B cell (primary cell): ENCODE data around the gene PDK1. TPM values are rescaled to one million over a fixed set of nuclear protein-coding genes. Genes with fewer than 3 reads are reported as not detected.

Experiments used
- ATAC-seq: fragments of 200-7000 bp; cut with Tn5 transposase; one replicate; pipeline ENCODE4 v1.10.0; 2021; ENCODE audit warnings: low read depth, mild to moderate bottlenecking, moderate number of reproducible peaks, moderate library complexity
- CTCF ChIA-PET: fragments of 350-600 bp; sonication (Branson Sonifier 250); formaldehyde crosslinking; loops from one replicate; lab custom pipeline; 2021; ENCODE audit warnings: antibody characterized with exemption, inconsistent platforms; lab: Charles Lee
- POLR2A ChIA-PET: fragments of 350-600 bp; sonication (Branson Sonifier 250); formaldehyde crosslinking; loops from one replicate; lab custom pipeline; 2021; ENCODE audit warnings: antibody characterized with exemption; lab: Charles Lee
- DNase-seq: peaks from one replicate; pipeline ENCODE4 v3.0.0; 2013
- H2AFZ ChIP-seq: 2 replicates; pipeline ENCODE4 v1.6.1; 2012; ENCODE audit warnings: mild to moderate bottlenecking, low read depth, low read length; ENCODE audit not compliant: insufficient read depth, poor library complexity, severe bottlenecking
- H3K27ac ChIP-seq, 2 donors: 1 replicate in 1 of 2; 2 replicates in 1 of 2; pipeline ENCODE4 v1.5.1; 2012 to 2013; ENCODE audit warnings: low read length in 2 of 2, mild to moderate bottlenecking in 2 of 2, moderate library complexity in 1 of 2
- H3K27me3 ChIP-seq, 4 experiments: fragments of 200-600 bp in 1 of 4; sonication (generic) in 1 of 4; replicated peaks in 1 of 4; 1 replicate in 2 of 4; 2 replicates in 2 of 4; pipeline versions ENCODE4 v1.6.1 to v1.7.0; 2013 to 2016; ENCODE audit warnings: low read length in 3 of 4, mild to moderate bottlenecking in 2 of 4, mixed read lengths in 1 of 4, moderate library complexity in 1 of 4; ENCODE audit not compliant: insufficient read depth in 4 of 4, control insufficient read depth in 3 of 4; ENCODE audit errors: control extremely low read depth in 1 of 4
- H3K36me3 ChIP-seq, 2 experiments: replicated peaks in 1 of 2; 1 replicate in 1 of 2; 2 replicates in 1 of 2; pipeline versions ENCODE4 v1.6.1 to v1.7.1; 2013; ENCODE audit warnings: low read length in 1 of 2; ENCODE audit not compliant: insufficient read depth in 2 of 2, control insufficient read depth in 1 of 2; ENCODE audit errors: control extremely low read depth in 1 of 2, extremely low read depth in 1 of 2
- H3K4me1 ChIP-seq, 2 donors: fragments of 200-600 bp in 1 of 2; sonication (generic) in 1 of 2; 1 replicate in 1 of 2; 2 replicates in 1 of 2; pipeline versions ENCODE4 v1.5.1 to v1.6.1; 2013 to 2017; ENCODE audit warnings: low read length in 2 of 2; ENCODE audit not compliant: control insufficient read depth in 2 of 2, insufficient read depth in 2 of 2
- H3K4me2 ChIP-seq: replicated peaks from 2 replicates; pipeline ENCODE3; 2012; ENCODE audit warnings: mild to moderate bottlenecking, low read depth, low read length; ENCODE audit not compliant: poor library complexity, severe bottlenecking
- H3K4me3 ChIP-seq, 5 experiments: fragments of 200-600 bp in 1 of 5; sonication (generic) in 1 of 5; 1 replicate in 3 of 5; 2 replicates in 2 of 5; pipeline versions ENCODE4 v1.5.1 to v1.7.0; 2011 to 2016; ENCODE audit warnings: low read length in 4 of 5, mild to moderate bottlenecking in 4 of 5, low read depth in 2 of 5, control low read depth in 1 of 5, moderate library complexity in 1 of 5; ENCODE audit not compliant: insufficient read depth in 1 of 5; ENCODE audit errors: control extremely low read depth in 1 of 5, extremely low read depth in 1 of 5
- H3K79me2 ChIP-seq: fragments of 200-600 bp; sonication (generic); one replicate; pipeline ENCODE4 v1.6.0; 2016; ENCODE audit warnings: low read length; ENCODE audit not compliant: control insufficient read depth, insufficient read depth
- H3K9ac ChIP-seq: fragments of 200-600 bp; sonication (generic); 2 replicates; pipeline ENCODE4 v1.6.1; 2017; ENCODE audit warnings: mild to moderate bottlenecking, low read length, moderate library complexity
- H3K9me3 ChIP-seq, 3 donors: one replicate each; pipeline versions ENCODE4 v1.6.1 to v1.7.1; 2013; ENCODE audit warnings: low read length in 2 of 3; ENCODE audit not compliant: control insufficient read depth in 2 of 3, insufficient read depth in 1 of 3; ENCODE audit errors: control extremely low read depth in 1 of 3
- H4K20me1 ChIP-seq: 2 replicates; pipeline ENCODE4 v1.6.0; 2012; ENCODE audit warnings: mild to moderate bottlenecking, low read length; ENCODE audit not compliant: insufficient read depth, control insufficient read depth, poor library complexity, severe bottlenecking
- H3K27ac Mint-ChIP-seq: one replicate; pipeline ENCODE4 v1.8.0; 2021; ENCODE audit warnings: mixed read lengths
- H3K27me3 Mint-ChIP-seq: one replicate; pipeline ENCODE4 v1.8.0; 2021; ENCODE audit warnings: mixed read lengths
- H3K4me1 Mint-ChIP-seq: one replicate; pipeline ENCODE4 v1.8.0; 2021; ENCODE audit warnings: mixed read lengths
- H3K4me3 Mint-ChIP-seq: one replicate; pipeline ENCODE4 v1.8.0; 2021; ENCODE audit warnings: mixed read lengths
- H3K9me3 Mint-ChIP-seq: one replicate; pipeline ENCODE4 v1.8.0; 2022; ENCODE audit warnings: mixed read lengths; ENCODE audit not compliant: insufficient read depth
- EZH2 ChIP-seq: IDR thresholded peaks from 2 replicates; pipeline ENCODE4 v1.6.1; 2012; ENCODE audit warnings: borderline replicate concordance, low read depth, mild to moderate bottlenecking, moderate library complexity, low read length; ENCODE audit not compliant: insufficient read depth, poor library complexity, severe bottlenecking
- WGBS: methylation state at CpG from one replicate; pipeline ENCODE4 v1.1.5; 2013; ENCODE audit warnings: missing lambda C conversion rate; ENCODE audit not compliant: insufficient coverage; 5-methylcytosine and 5-hydroxymethylcytosine counted together
- intact Hi-C: fragments of 100-400 bp; cut with micrococcal nuclease; formaldehyde crosslinking; loops from one replicate; pipeline ENCODE4 v1.10.0; 2022
- polyA plus RNA-seq: library from polyadenylated mRNA; depleted of rRNA; stranded (reverse); fragments of >200 nt; gene quantifications from 2 replicates; pipeline ENCODE4 v1.2.3, GENCODE V29; 2012
- total RNA-seq, 2 donors: library from RNA; stranded (reverse); fragments of 120-200 nt in 1 of 2; gene quantifications; 1 replicate in 1 of 2; 2 replicates in 1 of 2; pipeline versions ENCODE4 v1.2.3 to v1.2.4, GENCODE V29; 2013 to 2022
- TF ChIP-seq, protein P1 (sequence below): fragments of 200-600 bp; IDR thresholded peaks from one replicate; pipeline ENCODE4 v1.8.0; 2022; ENCODE audit warnings: antibody characterized with exemption, mild to moderate bottlenecking

The PDK1 gene
- total and polyA plus RNA-seq, 2 donors (not counting 1 experiment from before 2014, with no cell fraction given), result 12.5 to 25.5 TPM

DNA sequence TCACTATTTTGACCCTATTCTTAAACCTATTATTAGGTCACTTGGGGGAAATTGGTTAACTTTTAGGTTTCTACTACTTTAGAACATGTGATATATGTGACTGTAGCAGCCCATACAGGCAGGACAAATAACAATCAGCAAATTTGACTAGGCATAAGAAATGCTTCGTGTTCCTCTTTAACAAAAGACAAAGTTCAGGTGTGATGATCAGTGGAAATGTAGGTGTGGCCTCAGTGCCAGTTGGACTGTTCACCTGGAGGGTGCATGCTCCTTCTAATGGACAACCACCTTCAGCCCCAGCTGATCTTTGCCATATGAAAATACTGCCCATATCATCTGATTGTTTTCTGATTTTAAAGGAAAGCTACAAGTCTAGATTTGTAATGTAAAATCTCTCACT lies 6.4 kb downstream of the PDK1 start:
- Histone ChIP-seq H3K4me1 (peaks cover 6 to 7% of the 10 kb centered on the region in 2 donors), H2AFZ (no peak overlapping the region), H3K27me3 (no peaks in the 10 kb centered on the region), H3K27ac (no peak overlapping the region), H3K79me2 (peaks cover 47% of the 10 kb centered on the region), H3K4me3 (no peak overlapping the region), H3K9ac (no peak overlapping the region), H4K20me1 (peaks cover 30% of the 10 kb centered on the region), H3K36me3 (peaks cover 7 to 40% of the 10 kb centered on the region in 2 experiments), H3K4me2 (no peak overlapping the region), H3K9me3 (no peaks in the 10 kb centered on the region)
- POLR2A ChIA-PET, result no interaction called here
- Mint-ChIP-seq H3K4me3 (no peak overlapping the region), H3K9me3 (no peaks in the 10 kb centered on the region), H3K27me3 (no peaks in the 10 kb centered on the region), H3K4me1 (peaks cover 10% of the 10 kb centered on the region), H3K27ac (no peak overlapping the region)
- WGBS, result no CpG with 5 or more reads among the region's 1 CpG
- TF ChIP-seq, protein P1, sequence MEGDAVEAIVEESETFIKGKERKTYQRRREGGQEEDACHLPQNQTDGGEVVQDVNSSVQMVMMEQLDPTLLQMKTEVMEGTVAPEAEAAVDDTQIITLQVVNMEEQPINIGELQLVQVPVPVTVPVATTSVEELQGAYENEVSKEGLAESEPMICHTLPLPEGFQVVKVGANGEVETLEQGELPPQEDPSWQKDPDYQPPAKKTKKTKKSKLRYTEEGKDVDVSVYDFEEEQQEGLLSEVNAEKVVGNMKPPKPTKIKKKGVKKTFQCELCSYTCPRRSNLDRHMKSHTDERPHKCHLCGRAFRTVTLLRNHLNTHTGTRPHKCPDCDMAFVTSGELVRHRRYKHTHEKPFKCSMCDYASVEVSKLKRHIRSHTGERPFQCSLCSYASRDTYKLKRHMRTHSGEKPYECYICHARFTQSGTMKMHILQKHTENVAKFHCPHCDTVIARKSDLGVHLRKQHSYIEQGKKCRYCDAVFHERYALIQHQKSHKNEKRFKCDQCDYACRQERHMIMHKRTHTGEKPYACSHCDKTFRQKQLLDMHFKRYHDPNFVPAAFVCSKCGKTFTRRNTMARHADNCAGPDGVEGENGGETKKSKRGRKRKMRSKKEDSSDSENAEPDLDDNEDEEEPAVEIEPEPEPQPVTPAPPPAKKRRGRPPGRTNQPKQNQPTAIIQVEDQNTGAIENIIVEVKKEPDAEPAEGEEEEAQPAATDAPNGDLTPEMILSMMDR, result no peak
- no peak for ATAC-seq
- DNase-seq, result no peak
- intact Hi-C loops, result no loop called here
- CTCF ChIA-PET, result interaction anchor here (0.6 kb wide), 1 partner anchor 22 kb away, joined by 3 read pairs; no protein-coding TSS in a partner anchor

- Histone ChIP-seq H3K9me3 (no peaks in the 10 kb centered on the region), H3K4me1 (no peaks in the 10 kb centered on the region), H3K36me3 (peaks cover 13 to 55% of the 10 kb centered on the region in 2 experiments), H3K9ac (no peak overlapping the region), H4K20me1 (peaks cover 15% of the 10 kb centered on the region), H3K4me2 (no peak overlapping the region), H3K79me2 (peaks cover 26% of the 10 kb centered on the region), H3K27ac (no peak overlapping the region), H3K4me3 (no peak overlapping the region), H2AFZ (no peak overlapping the region), H3K27me3 (no peaks in the 10 kb centered on the region)
- no peaks in the 10 kb centered on the region for H3K27me3 Mint-ChIP-seq
- CTCF ChIA-PET, result no interaction called here
- intact Hi-C loops, result no loop called here
- no peak overlapping the region for H3K4me3 Mint-ChIP-seq
- POLR2A ChIA-PET, result no interaction called here
- H3K4me1 Mint-ChIP-seq, result no peaks in the 10 kb centered on the region
- H3K27ac Mint-ChIP-seq, result no peak overlapping the region
- 96% methylated on average over 4 of the region's 5 CpGs for WGBS
- no peak for DNase-seq
- ATAC-seq, result no peak
- TF ChIP-seq EZH2, result no peak
- TF ChIP-seq, protein P1, result no peak
- H3K9me3 Mint-ChIP-seq, result no peaks in the 10 kb centered on the region
Measured at GRCh38 chr2:172564376-172564775, 8.5 kb downstream of the PDK1 start.
